Measurements from ENCODE around the gene MYL10. TPM values are rescaled to one million over a fixed set of nuclear protein-coding genes. Genes with fewer than 3 reads are reported as not detected.
"Not testable (repeated sequence)": the region's sequence is repeated elsewhere in the genome, so short reads cannot be mapped to it uniquely, and the experiment has no call there.

MYL10 gene
- total RNA-seq, 2 experiments from 2014 or later, result not detected

- Mint-ChIP-seq H3K4me1 (no peaks in the 10 kb centered on the region), H3K27ac (no peak overlapping the region), H3K4me3 (no peak overlapping the region), H3K36me3 (ENCODE audit: low read depth) (no peaks in the 10 kb centered on the region), H3K27me3 (peaks cover 2% of the 10 kb centered on the region), H3K9me3 (ENCODE audit: low read depth) (no peaks in the 10 kb centered on the region)
- ChIA-PET POLR2A (no interaction called here), CTCF (no interaction called here)
- DNase-seq (no peak), ATAC-seq (no peak)
- intact Hi-C loops (cut with DNase I, micrococcal nuclease), result no loop called here
Measured at GRCh38 chr7:101614939-101615302, 14.2 kb downstream of the MYL10 start.

- peaks cover 2% of the 10 kb centered on the region for H3K27me3 Mint-ChIP-seq
- H3K36me3 Mint-ChIP-seq (ENCODE audit: low read depth), result no peaks in the 10 kb centered on the region
- no peak overlapping the region for H3K27ac Mint-ChIP-seq
- ATAC-seq (no peak), DNase-seq (no peak)
- no peaks in the 10 kb centered on the region for H3K9me3 Mint-ChIP-seq (ENCODE audit: low read depth)
- no peak overlapping the region for H3K4me3 Mint-ChIP-seq
- POLR2A ChIA-PET, result no interaction called here
- CTCF ChIA-PET, result interaction anchor here (0.7 kb wide), 1 partner anchor 495 kb away, joined by 4 read pairs; no protein-coding TSS in a partner anchor
- intact Hi-C loops (cut with DNase I, micrococcal nuclease), result no loop called here
- H3K4me1 Mint-ChIP-seq, result no peaks in the 10 kb centered on the region
Measured at GRCh38 chr7:101614098-101614938, 14.8 kb downstream of the MYL10 start.

- no peaks in the 10 kb centered on the region for H3K4me1 Mint-ChIP-seq
- no peaks in the 10 kb centered on the region for H3K9me3 Mint-ChIP-seq (ENCODE audit: low read depth)
- H3K4me3 Mint-ChIP-seq, result no peak overlapping the region
- intact Hi-C loops (cut with DNase I, micrococcal nuclease), result no loop called here
- ATAC-seq (no peak), DNase-seq (no peak)
- POLR2A ChIA-PET, result no interaction called here
- CTCF ChIA-PET, result interaction anchor here (0.7 to 0.8 kb wide), 2 partner anchors 105 to 496 kb away, joined by 3 to 4 read pairs; no protein-coding TSS in a partner anchor
- H3K27ac Mint-ChIP-seq, result no peak overlapping the region
- no peaks in the 10 kb centered on the region for H3K36me3 Mint-ChIP-seq (ENCODE audit: low read depth)
- peaks cover 2% of the 10 kb centered on the region for H3K27me3 Mint-ChIP-seq
Measured at GRCh38 chr7:101612885-101613515, 16.1 kb downstream of the MYL10 start.

GRCh38 chr7:101608772-101609713 is 20.1 kb downstream of the MYL10 start:
- intact Hi-C loops (cut with DNase I, micrococcal nuclease), result no loop called here
- Mint-ChIP-seq H3K9me3 (ENCODE audit: low read depth) (no peaks in the 10 kb centered on the region), H3K27ac (no peak overlapping the region), H3K27me3 (peaks cover 2% of the 10 kb centered on the region), H3K4me3 (no peak overlapping the region), H3K36me3 (ENCODE audit: low read depth) (no peaks in the 10 kb centered on the region), H3K4me1 (no peaks in the 10 kb centered on the region)
- ChIA-PET POLR2A (no interaction called here), CTCF (interaction anchor here (1.2 kb wide), 1 partner anchor 9 kb away, joined by 3 read pairs; no protein-coding TSS in a partner anchor)
- DNase-seq (no peak), ATAC-seq (no peak)

GRCh38 chr7:101606498-101606923 is 22.6 kb downstream of the MYL10 start:
- ChIA-PET CTCF (no interaction called here), POLR2A (no interaction called here)
- ATAC-seq (no peak), DNase-seq (no peak)
- no peak overlapping the region for H3K4me3 Mint-ChIP-seq
- H3K27me3 Mint-ChIP-seq, result no peaks in the 10 kb centered on the region
- no peaks in the 10 kb centered on the region for H3K36me3 Mint-ChIP-seq (ENCODE audit: low read depth)
- no peaks in the 10 kb centered on the region for H3K9me3 Mint-ChIP-seq (ENCODE audit: low read depth)
- no peak overlapping the region for H3K27ac Mint-ChIP-seq
- intact Hi-C loops (cut with DNase I, micrococcal nuclease), result no loop called here
- no peaks in the 10 kb centered on the region for H3K4me1 Mint-ChIP-seq

GRCh38 chr7:101605611-101606497 is 23.2 kb downstream of the MYL10 start:
- DNase-seq, result no peak
- Mint-ChIP-seq H3K9me3 (ENCODE audit: low read depth) (no peaks in the 10 kb centered on the region), H3K36me3 (ENCODE audit: low read depth) (no peaks in the 10 kb centered on the region), H3K27me3 (no peaks in the 10 kb centered on the region), H3K27ac (no peak overlapping the region), H3K4me1 (no peaks in the 10 kb centered on the region), H3K4me3 (no peak overlapping the region)
- POLR2A ChIA-PET, result no interaction called here
- intact Hi-C loops (cut with DNase I, micrococcal nuclease), result no loop called here
- CTCF ChIA-PET, result interaction anchor here (0.9 kb wide), 1 partner anchor 378 kb away, joined by 3 read pairs; no protein-coding TSS in a partner anchor
- no peak for ATAC-seq

- ChIA-PET POLR2A (interaction anchor here (0.6 kb wide), 1 partner anchor 27 kb away, joined by 3 read pairs; no protein-coding TSS in a partner anchor), CTCF (interaction anchor here (0.8 to 0.9 kb wide), 2 partner anchors 45 to 379 kb away, joined by 3 read pairs; no protein-coding TSS in a partner anchor)
- H3K27me3 Mint-ChIP-seq; H3K4me3 Mint-ChIP-seq; H3K4me1 Mint-ChIP-seq; H3K36me3 Mint-ChIP-seq (ENCODE audit: low read depth); H3K27ac Mint-ChIP-seq; H3K9me3 Mint-ChIP-seq (ENCODE audit: low read depth); DNase-seq; ATAC-seq: not testable (repeated sequence)
- intact Hi-C loops (cut with DNase I, micrococcal nuclease), result loop anchor here in 1 of 2 experiments (5.0 kb wide), 1 partner anchor 632 kb away; no protein-coding TSS in a partner anchor
Measured at GRCh38 chr7:101604934-101605332, 24.2 kb downstream of the MYL10 start.

GRCh38 chr7:101604331-101604933 is 24.7 kb downstream of the MYL10 start:
- no peak for ATAC-seq
- DNase-seq, result no peak
- Mint-ChIP-seq H3K27ac (no peak overlapping the region), H3K36me3 (ENCODE audit: low read depth) (no peaks in the 10 kb centered on the region), H3K4me3 (no peak overlapping the region), H3K9me3 (ENCODE audit: low read depth) (no peaks in the 10 kb centered on the region), H3K4me1 (no peaks in the 10 kb centered on the region), H3K27me3 (no peaks in the 10 kb centered on the region)
- intact Hi-C loops (cut with DNase I, micrococcal nuclease), result loop anchor here in 1 of 2 experiments (5.0 kb wide), 1 partner anchor 633 kb away; no protein-coding TSS in a partner anchor
- CTCF ChIA-PET, result interaction anchor here (0.8 to 1.2 kb wide), 3 partner anchors 46 to 667 kb away, joined by 3 read pairs; no protein-coding TSS in a partner anchor
- POLR2A ChIA-PET, result interaction anchor here (0.6 kb wide), 1 partner anchor 27 kb away, joined by 3 read pairs; no protein-coding TSS in a partner anchor

- ATAC-seq (peak; percentile 96), DNase-seq (peak; percentile 87)
- H3K27me3 Mint-ChIP-seq, result no peaks in the 10 kb centered on the region
- H3K4me3 Mint-ChIP-seq, result no peak overlapping the region
- intact Hi-C loops (cut with DNase I, micrococcal nuclease), result loop anchor here (1.0 to 5.0 kb wide), 4 partner anchors 212 to 670 kb away; no protein-coding TSS in a partner anchor
- H3K4me1 Mint-ChIP-seq, result no peaks in the 10 kb centered on the region
- ChIA-PET CTCF (interaction anchor here (0.6 to 1.9 kb wide), 8 partner anchors 28 to 796 kb away, joined by 3 to 6 read pairs (median 3); no protein-coding TSS in a partner anchor), POLR2A (no interaction called here)
- no peaks in the 10 kb centered on the region for H3K9me3 Mint-ChIP-seq (ENCODE audit: low read depth)
- H3K36me3 Mint-ChIP-seq (ENCODE audit: low read depth), result no peaks in the 10 kb centered on the region
- H3K27ac Mint-ChIP-seq, result no peak overlapping the region
Measured at GRCh38 chr7:101602484-101603241, 26.4 kb downstream of the MYL10 start.

Data from activated CD4-positive, alpha-beta T cell treated with anti-CD3 and anti-CD28 coated beads for 36 hours (primary cell).